ENCODE results near the gene CUL4A.

- TF ChIP-seq, protein P1, sequence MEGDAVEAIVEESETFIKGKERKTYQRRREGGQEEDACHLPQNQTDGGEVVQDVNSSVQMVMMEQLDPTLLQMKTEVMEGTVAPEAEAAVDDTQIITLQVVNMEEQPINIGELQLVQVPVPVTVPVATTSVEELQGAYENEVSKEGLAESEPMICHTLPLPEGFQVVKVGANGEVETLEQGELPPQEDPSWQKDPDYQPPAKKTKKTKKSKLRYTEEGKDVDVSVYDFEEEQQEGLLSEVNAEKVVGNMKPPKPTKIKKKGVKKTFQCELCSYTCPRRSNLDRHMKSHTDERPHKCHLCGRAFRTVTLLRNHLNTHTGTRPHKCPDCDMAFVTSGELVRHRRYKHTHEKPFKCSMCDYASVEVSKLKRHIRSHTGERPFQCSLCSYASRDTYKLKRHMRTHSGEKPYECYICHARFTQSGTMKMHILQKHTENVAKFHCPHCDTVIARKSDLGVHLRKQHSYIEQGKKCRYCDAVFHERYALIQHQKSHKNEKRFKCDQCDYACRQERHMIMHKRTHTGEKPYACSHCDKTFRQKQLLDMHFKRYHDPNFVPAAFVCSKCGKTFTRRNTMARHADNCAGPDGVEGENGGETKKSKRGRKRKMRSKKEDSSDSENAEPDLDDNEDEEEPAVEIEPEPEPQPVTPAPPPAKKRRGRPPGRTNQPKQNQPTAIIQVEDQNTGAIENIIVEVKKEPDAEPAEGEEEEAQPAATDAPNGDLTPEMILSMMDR (IDR thresholded peaks at IDR 0.05; ENCODE audit: low read depth, low read length), result no peak
- no peak for TF ChIP-seq EZH2phosphoT487 (IDR thresholded peaks at IDR 0.05; ENCODE audit: low read depth)
Observed at GRCh38 chr13:113229161-113229560, 19.7 kb downstream of the CUL4A start.

Measured in OCI-LY3 (cell line).